Endothelial cell of umbilical vein (primary cell): Measurements from ENCODE around the gene SZT2. TPM values are rescaled to one million over a fixed set of nuclear protein-coding genes. Genes with fewer than 3 reads are reported as not detected.

Experiments used
- BruUV-seq: library from RNA; stranded (reverse); fragments of 400-500 nt; replicated peaks from 2 replicates; lab custom pipeline; 2021; lab: Mats Ljungman, UMichigan
- CTCF ChIA-PET: fragments of 300-600, 350-600 bp; sonication (Branson Sonifier 250); formaldehyde crosslinking; loops from one replicate; lab custom pipeline; 2021; ENCODE audit warnings: antibody characterized with exemption, inconsistent platforms; lab: Charles Lee
- POLR2A ChIA-PET: fragments of 300-600, 350-600 bp; sonication (Branson Sonifier 250); formaldehyde crosslinking; loops from one replicate; lab custom pipeline; 2021; ENCODE audit warnings: antibody characterized with exemption, inconsistent platforms; lab: Charles Lee
- DNase-seq: peaks from one replicate; pipeline ENCODE4 v3.0.0-alpha.2; 2011; ENCODE audit warnings: low read depth, low spot score
- FAIRE-seq: peaks from 2 replicates; lab custom pipeline; 2011; peaks lifted over from hg19 to GRCh38; lab: Jason Lieb, UNC
- H2AFZ ChIP-seq: 2 replicates; pipeline ENCODE4 v1.6.0; 2012; ENCODE audit warnings: low read depth, low read length, control low read depth, inconsistent platforms
- H3K27ac ChIP-seq: 2 replicates; pipeline ENCODE4 v1.5.1; 2011; ENCODE audit warnings: low read depth, mild to moderate bottlenecking, control low read depth, low read length, moderate library complexity; ENCODE audit not compliant: insufficient read depth
- H3K27me3 ChIP-seq, 2 experiments: 2 replicates each; pipeline versions ENCODE4 v1.6.0 to v1.6.1; 2011; ENCODE audit warnings: low read length in 2 of 2, mixed read lengths in 1 of 2; ENCODE audit not compliant: control insufficient read depth in 2 of 2, insufficient read depth in 2 of 2
- H3K36me3 ChIP-seq, 2 experiments: 2 replicates in 1 of 2; 3 replicates in 1 of 2; pipeline ENCODE4 v1.5.1; 2011; ENCODE audit warnings: low read length in 2 of 2, mild to moderate bottlenecking in 1 of 2, moderate library complexity in 1 of 2; ENCODE audit not compliant: control insufficient read depth in 2 of 2, insufficient read depth in 2 of 2; ENCODE audit errors: extremely low read depth in 1 of 2
- H3K4me1 ChIP-seq: 3 replicates; pipeline ENCODE4 v1.5.1; 2011; ENCODE audit warnings: mild to moderate bottlenecking, low read length; ENCODE audit not compliant: control insufficient read depth, insufficient read depth; ENCODE audit errors: extremely low read depth
- H3K4me2 ChIP-seq: 2 replicates; pipeline ENCODE4 v1.6.1; 2011; ENCODE audit warnings: low read length, control low read depth, mixed read lengths; ENCODE audit not compliant: insufficient read depth
- H3K4me3 ChIP-seq, 3 experiments: fragments of 200-600 bp in 1 of 3; sonication (generic), shearing (Covaris generic) in 1 of 3; replicated peaks in 1 of 3; 2 replicates each; pipeline ENCODE4 v1.5.1; 2011 to 2016; ENCODE audit warnings: control low read depth in 3 of 3, low read length in 3 of 3, mild to moderate bottlenecking in 2 of 3, inconsistent platforms in 1 of 3, low read depth in 1 of 3, moderate library complexity in 1 of 3; ENCODE audit not compliant: insufficient read depth in 1 of 3
- H3K79me2 ChIP-seq: 2 replicates; pipeline ENCODE4 v1.6.0; 2012; ENCODE audit warnings: low read length, inconsistent platforms; ENCODE audit not compliant: control insufficient read depth, insufficient read depth
- H3K9ac ChIP-seq: replicated peaks from 2 replicates; pipeline ENCODE3; 2011; ENCODE audit warnings: low read length, control low read depth; ENCODE audit not compliant: insufficient read depth; ENCODE audit errors: extremely low read depth
- H3K9me1 ChIP-seq: replicated peaks from 3 replicates; pipeline ENCODE4 v1.6.0; 2011; ENCODE audit warnings: mild to moderate bottlenecking, low read length; ENCODE audit not compliant: control insufficient read depth, insufficient read depth; ENCODE audit errors: extremely low read depth
- H3K9me3 ChIP-seq: replicated peaks from 2 replicates; pipeline ENCODE4 v1.5.1; 2012; ENCODE audit warnings: low read length, inconsistent platforms; ENCODE audit not compliant: control insufficient read depth, insufficient read depth
- H4K20me1 ChIP-seq: replicated peaks from 2 replicates; pipeline ENCODE3; 2011; ENCODE audit warnings: mild to moderate bottlenecking, low read length; ENCODE audit not compliant: control insufficient read depth, insufficient read depth; ENCODE audit errors: extremely low read depth
- CTCF ChIP-seq, 2 donors: IDR thresholded peaks; 1 replicate in 1 of 2; 2 replicates in 1 of 2; pipeline ENCODE4 v1.5.1; 2011; ENCODE audit warnings: low read length in 2 of 2, mild to moderate bottlenecking in 2 of 2, moderate library complexity in 2 of 2, control low read depth in 1 of 2, inconsistent platforms in 1 of 2, low read depth in 1 of 2; ENCODE audit not compliant: insufficient read depth in 1 of 2; ENCODE audit errors: extremely low read depth in 1 of 2
- EZH2 ChIP-seq: IDR thresholded peaks from 2 replicates; pipeline ENCODE4 v1.6.1; 2012; ENCODE audit warnings: borderline replicate concordance, low read depth, mild to moderate bottlenecking, moderate library complexity, low read length, inconsistent platforms; ENCODE audit not compliant: severe bottlenecking
- FOS ChIP-seq: IDR thresholded peaks from 2 replicates; pipeline ENCODE4 v1.6.1; 2011; ENCODE audit warnings: mild to moderate bottlenecking, low read length, moderate library complexity, borderline replicate concordance; ENCODE audit not compliant: insufficient read depth
- GATA2 ChIP-seq: IDR thresholded peaks from 2 replicates; pipeline ENCODE4 v1.7.0; 2011; ENCODE audit warnings: low read depth, mild to moderate bottlenecking, moderate library complexity, mixed read lengths, low read length; ENCODE audit not compliant: insufficient read length, insufficient read depth
- JUN ChIP-seq: IDR thresholded peaks from 2 replicates; pipeline ENCODE4 v1.6.1; 2011; ENCODE audit warnings: borderline replicate concordance, low read depth; ENCODE audit not compliant: insufficient read length, insufficient read depth
- MYC ChIP-seq: IDR thresholded peaks from one replicate; pipeline ENCODE4 v1.6.1; 2011; ENCODE audit warnings: mild to moderate bottlenecking, low read depth, low read length
- POLR2A ChIP-seq: IDR thresholded peaks from 2 replicates; pipeline ENCODE4 v1.6.1; 2012; ENCODE audit warnings: low read depth, mild to moderate bottlenecking, control low read depth, low read length
- POLR2AphosphoS5 ChIP-seq: IDR thresholded peaks from 2 replicates; pipeline ENCODE4 v1.6.1; 2012; ENCODE audit warnings: low read depth, mild to moderate bottlenecking, control low read depth, low read length, moderate library complexity; ENCODE audit not compliant: insufficient read depth
- dilution Hi-C: fragments of 300-500 bp; cut with MboI; formaldehyde crosslinking; loops from one replicate; pipeline ENCODE4 v1.15.0; 2019; ENCODE audit warnings: low sequenced_read_pairs; ENCODE audit not compliant: extremely low pct_ligation_motif_present
- intact Hi-C: fragments of 100-400 bp; cut with micrococcal nuclease; formaldehyde crosslinking; loops from one replicate; pipeline ENCODE4 v1.10.0; 2022
- polyA plus RNA-seq, 4 experiments: library from polyadenylated mRNA; depleted of rRNA in 3 of 4; stranded (reverse) in 3 of 4; unstranded in 1 of 4; fragments of >200 nt; gene quantifications; 2 replicates each; pipeline versions ENCODE4 v1.2.1 to v1.2.3, GENCODE V29; 2011 to 2012; ENCODE audit warnings: missing spikeins in 1 of 4
- total RNA-seq: library from RNA; stranded (reverse); gene quantifications from 2 replicates; pipeline ENCODE4 v1.2.3, GENCODE V29; 2021
- TF ChIP-seq, protein P1 (sequence below): IDR thresholded peaks from 2 replicates; pipeline ENCODE4 v1.6.1; 2011; ENCODE audit not compliant: insufficient read depth, insufficient read length

SZT2 gene
- total and polyA plus RNA-seq, 2 donors (not counting 3 experiments of a cell fraction or from before 2014, with no cell fraction given) = 11.4 to 49.9 TPM

GRCh38 chr1:43495204-43495603, 105.5 kb downstream of the SZT2 start:
- FAIRE-seq (no peak), DNase-seq (no peak)
- dilution Hi-C loops (no loop called here), intact Hi-C loops (no loop called here)
- H4K20me1 ChIP-seq = no peaks in the 10 kb centered on the region
- peaks cover 5% of the 10 kb centered on the region for H3K4me1 ChIP-seq
- no peak overlapping the region for H3K4me3 ChIP-seq
- BruUV-seq = no TSS peak
- CTCF ChIA-PET = no interaction called here
- H3K9ac ChIP-seq = no peak overlapping the region
- H3K79me2 ChIP-seq = no peaks in the 10 kb centered on the region
- TF ChIP-seq, protein P1, sequence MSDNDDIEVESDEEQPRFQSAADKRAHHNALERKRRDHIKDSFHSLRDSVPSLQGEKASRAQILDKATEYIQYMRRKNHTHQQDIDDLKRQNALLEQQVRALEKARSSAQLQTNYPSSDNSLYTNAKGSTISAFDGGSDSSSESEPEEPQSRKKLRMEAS = no peak
- no peak for TF ChIP-seq GATA2
- no peak for TF ChIP-seq EZH2
- TF ChIP-seq JUN = no peak
- no peak for TF ChIP-seq POLR2AphosphoS5
- no peak for TF ChIP-seq CTCF (IDR thresholded peaks at IDR 0.05; ENCODE audit: extremely low read depth in 1 of 2, insufficient read depth in 1 of 2, low read depth in 1 of 2, low read length in 2 of 2)
- no peak for TF ChIP-seq MYC
- TF ChIP-seq FOS = no peak
- no peak for TF ChIP-seq POLR2A
- POLR2A ChIA-PET = no interaction called here
- no peaks in the 10 kb centered on the region for H3K9me3 ChIP-seq
- no peak overlapping the region for H3K27ac ChIP-seq
- H3K36me3 ChIP-seq = no peaks in the 10 kb centered on the region
- no peaks in the 10 kb centered on the region for H3K27me3 ChIP-seq
- H3K4me2 ChIP-seq = no peak overlapping the region
- H2AFZ ChIP-seq = no peak overlapping the region
- no peaks in the 10 kb centered on the region for H3K9me1 ChIP-seq
